A549 (cell line): ENCODE data around the gene MPPED2.

Experiments used
- BHLHE40 ChIP-seq: IDR thresholded peaks from 2 replicates; pipeline ENCODE4 v1.6.1; 2012; ENCODE audit warnings: low read depth, low read length, inconsistent platforms
- CEBPB ChIP-seq, 2 experiments: fragments of >200 bp in 1 of 2; sonication (Bioruptor Twin) in 1 of 2; formaldehyde crosslinking in 1 of 2; IDR thresholded peaks; 2 replicates each; pipeline ENCODE4 v1.6.1; 2012 to 2016
- CTCF ChIP-seq: fragments of >200 bp; sonication (Bioruptor Twin); formaldehyde crosslinking; IDR thresholded peaks from 3 replicates; pipeline ENCODE4 v1.5.1; 2016
- EP300 ChIP-seq, 2 experiments: fragments of >200 bp; sonication (Bioruptor Twin); formaldehyde crosslinking; IDR thresholded peaks; 2 replicates in 1 of 2; 3 replicates in 1 of 2; pipeline ENCODE4 v1.6.1; 2016 to 2017
- HOXA7 ChIP-seq: fragments of 250-450 bp; sonication (Bioruptor Pico); IDR thresholded peaks from 2 replicates; pipeline ENCODE4 v1.5.0; 2020; ENCODE audit warnings: mild to moderate bottlenecking, moderate library complexity
- HOXB13 ChIP-seq: fragments of 250-450 bp; sonication (Bioruptor Pico); IDR thresholded peaks from 2 replicates; pipeline ENCODE4 v1.5.0; 2020; ENCODE audit warnings: low read depth, mild to moderate bottlenecking, moderate library complexity
- POLR2AphosphoS2 ChIP-seq: conservative IDR thresholded peaks from 2 replicates; pipeline ENCODE4 v1.6.1; 2012; ENCODE audit warnings: low read length, improper control_type of control experiment, inconsistent platforms
- RNF2 ChIP-seq: fragments of 200-600 bp; sonication (generic); IDR thresholded peaks from 2 replicates; pipeline ENCODE4 v1.6.1; 2016; ENCODE audit warnings: low read depth, mild to moderate bottlenecking, antibody characterized with exemption, moderate library complexity, borderline replicate concordance
- USF2 ChIP-seq: fragments of 450-650 bp; IDR thresholded peaks from 2 replicates; pipeline ENCODE4 v1.6.1; 2014; ENCODE audit warnings: antibody characterized with exemption

DNA sequence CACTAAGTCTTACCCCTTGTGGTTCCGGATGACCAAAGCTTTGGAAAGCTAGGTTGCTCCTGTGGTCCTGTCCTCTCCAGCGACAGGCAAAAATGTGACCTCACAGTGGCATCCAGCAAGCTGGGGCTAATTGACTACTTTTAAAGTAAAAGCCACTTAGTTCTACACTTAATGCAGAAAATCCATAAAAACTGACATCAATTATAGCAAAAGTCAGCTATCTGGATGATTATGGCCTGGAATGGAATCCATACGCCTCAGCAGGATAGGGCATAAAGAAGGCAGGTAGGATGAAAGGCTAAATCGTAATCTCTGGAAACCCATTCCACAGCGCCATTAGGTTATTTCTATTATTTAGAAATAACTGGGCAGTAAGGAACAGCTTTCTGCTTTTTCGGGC is 171.3 kb downstream of the MPPED2 start:
- TF ChIP-seq CTCF (no peak), EP300 (IDR thresholded peaks at IDR 0.05) (no peak), USF2 (no peak), RNF2 (no peak), HOXA7 (CRISPR knock-in tag) (no peak), BHLHE40 (no peak), POLR2AphosphoS2 (no peak), CEBPB (IDR thresholded peaks at IDR 0.05) (no peak), HOXB13 (CRISPR knock-in tag) (no peak)
